Right lobe of liver (tissue), 4 donors: Measurements from ENCODE around the gene SSH2.

Source experiments
- CTCF ChIP-seq, 4 donors: fragments of 200-600 bp in 3 of 4; fragments of 450-650 bp in 1 of 4; IDR thresholded peaks; one replicate each; pipeline versions ENCODE4 v1.5.1 to v1.8.0; 2016 to 2022; ENCODE audit warnings: antibody characterized with exemption in 4 of 4, mild to moderate bottlenecking in 2 of 4
- POLR2A ChIP-seq: fragments of 450-650 bp; IDR thresholded peaks from one replicate; pipeline ENCODE4 v1.6.1; 2017; ENCODE audit warnings: antibody characterized with exemption, mild to moderate bottlenecking
- donor health status: DM: no; HTN: no; CAD: no.
- donor health status: DM: no; HTN: no; CAD: no.
- donor health status: DM: no; HTN: yes; CAD: no.

- TF ChIP-seq CTCF (IDR thresholded peaks at IDR 0.05) (no peak), POLR2A (no peak)
Observed at GRCh38 chr17:29862951-29863350, 67.1 kb downstream of the SSH2 start.
